ENCODE measurements around the gene UNC5C. TPM values are rescaled to one million over a fixed set of nuclear protein-coding genes. Genes with fewer than 3 reads are reported as not detected.
A peak's percentile ranks its signal among the peaks of the same experiment; 100 is the strongest.

UNC5C gene
- total RNA-seq, 1 experiment from 2014 or later = 0.50 TPM

- no peak for DNase-seq (ENCODE audit: low read depth, low spot score)
- in situ Hi-C loops (cut with HindIII; ENCODE audit: low pct_unique_long_range_greater_than_20kb, low sequenced_read_pairs) = no loop called here
These were observed 193.8 kb downstream of the UNC5C start for GRCh38 chr4:95355021-95355420.

GRCh38 chr4:95348418-95348817, 200.4 kb downstream of the UNC5C start:
- DNase-seq (ENCODE audit: low read depth, low spot score) = no peak
- in situ Hi-C loops (cut with HindIII; ENCODE audit: low pct_unique_long_range_greater_than_20kb, low sequenced_read_pairs) = no loop called here

- in situ Hi-C loops (cut with HindIII; ENCODE audit: low pct_unique_long_range_greater_than_20kb, low sequenced_read_pairs) = no loop called here
- no peak for DNase-seq (ENCODE audit: low read depth, low spot score)
These were observed 205.5 kb downstream of the UNC5C start for GRCh38 chr4:95343235-95343634.

- no peak for DNase-seq (ENCODE audit: low read depth, low spot score)
- in situ Hi-C loops (cut with HindIII; ENCODE audit: low pct_unique_long_range_greater_than_20kb, low sequenced_read_pairs) = no loop called here
These were observed 208.6 kb downstream of the UNC5C start for GRCh38 chr4:95340191-95340590.

GRCh38 chr4:95325665-95326064, 223.1 kb downstream of the UNC5C start:
- in situ Hi-C loops (cut with HindIII; ENCODE audit: low pct_unique_long_range_greater_than_20kb, low sequenced_read_pairs) = no loop called here
- no peak for DNase-seq (ENCODE audit: low read depth, low spot score)

- in situ Hi-C loops (cut with HindIII; ENCODE audit: low pct_unique_long_range_greater_than_20kb, low sequenced_read_pairs) = no loop called here
- DNase-seq (ENCODE audit: low read depth, low spot score) = no peak
These were observed 229.6 kb downstream of the UNC5C start for GRCh38 chr4:95319169-95319568.

- DNase-seq (ENCODE audit: low read depth, low spot score) = peak; percentile 68
- in situ Hi-C loops (cut with HindIII; ENCODE audit: low pct_unique_long_range_greater_than_20kb, low sequenced_read_pairs) = no loop called here
These were observed 230.3 kb downstream of the UNC5C start for GRCh38 chr4:95318483-95318882.

GRCh38 chr4:95318044-95318443, 230.7 kb downstream of the UNC5C start:
- no peak for DNase-seq (ENCODE audit: low read depth, low spot score)
- in situ Hi-C loops (cut with HindIII; ENCODE audit: low pct_unique_long_range_greater_than_20kb, low sequenced_read_pairs) = no loop called here

- DNase-seq (ENCODE audit: low read depth, low spot score) = no peak
- in situ Hi-C loops (cut with HindIII; ENCODE audit: low pct_unique_long_range_greater_than_20kb, low sequenced_read_pairs) = no loop called here
These were observed 231.5 kb downstream of the UNC5C start for GRCh38 chr4:95317085-95317793.

- DNase-seq (ENCODE audit: low read depth, low spot score) = no peak
- in situ Hi-C loops (cut with HindIII; ENCODE audit: low pct_unique_long_range_greater_than_20kb, low sequenced_read_pairs) = no loop called here
These were observed 234.2 kb downstream of the UNC5C start for GRCh38 chr4:95314573-95314972.

GRCh38 chr4:95304898-95305297, 243.9 kb downstream of the UNC5C start:
- DNase-seq (ENCODE audit: low read depth, low spot score) = peak; percentile 99
- in situ Hi-C loops (cut with HindIII; ENCODE audit: low pct_unique_long_range_greater_than_20kb, low sequenced_read_pairs) = no loop called here

GRCh38 chr4:95300304-95300703, 248.5 kb downstream of the UNC5C start:
- DNase-seq (ENCODE audit: low read depth, low spot score) = no peak
- in situ Hi-C loops (cut with HindIII; ENCODE audit: low pct_unique_long_range_greater_than_20kb, low sequenced_read_pairs) = no loop called here

- no peak for DNase-seq (ENCODE audit: low read depth, low spot score)
- in situ Hi-C loops (cut with HindIII; ENCODE audit: low pct_unique_long_range_greater_than_20kb, low sequenced_read_pairs) = no loop called here
These were observed 252.7 kb downstream of the UNC5C start for GRCh38 chr4:95296052-95296451.

GRCh38 chr4:95295157-95295556, 253.6 kb downstream of the UNC5C start:
- in situ Hi-C loops (cut with HindIII; ENCODE audit: low pct_unique_long_range_greater_than_20kb, low sequenced_read_pairs) = no loop called here
- DNase-seq (ENCODE audit: low read depth, low spot score) = no peak

GRCh38 chr4:95294321-95294720, 254.5 kb downstream of the UNC5C start:
- in situ Hi-C loops (cut with HindIII; ENCODE audit: low pct_unique_long_range_greater_than_20kb, low sequenced_read_pairs) = no loop called here
- DNase-seq (ENCODE audit: low read depth, low spot score) = no peak

GRCh38 chr4:95293014-95293413, 255.8 kb downstream of the UNC5C start:
- peak; percentile 20 for DNase-seq (ENCODE audit: low read depth, low spot score)

GRCh38 chr4:95290702-95291101, 258.1 kb downstream of the UNC5C start:
- DNase-seq (ENCODE audit: low read depth, low spot score) = peak; percentile 91

More at GRCh38 chr4:95293014-95293413, 255.8 kb downstream of the UNC5C start:
- in situ Hi-C loops (cut with HindIII; ENCODE audit: low pct_unique_long_range_greater_than_20kb, low sequenced_read_pairs) = no loop called here

GRCh38 chr4:95289028-95289634, 259.6 kb downstream of the UNC5C start:
- in situ Hi-C loops (cut with HindIII; ENCODE audit: low pct_unique_long_range_greater_than_20kb, low sequenced_read_pairs) = no loop called here
- no peak for DNase-seq (ENCODE audit: low read depth, low spot score)

More at GRCh38 chr4:95290702-95291101, 258.1 kb downstream of the UNC5C start:
- in situ Hi-C loops (cut with HindIII; ENCODE audit: low pct_unique_long_range_greater_than_20kb, low sequenced_read_pairs) = no loop called here

- in situ Hi-C loops (cut with HindIII; ENCODE audit: low pct_unique_long_range_greater_than_20kb, low sequenced_read_pairs) = no loop called here
- no peak for DNase-seq (ENCODE audit: low read depth, low spot score)
These were observed 260.2 kb downstream of the UNC5C start for GRCh38 chr4:95288552-95288951.

All from SK-MEL-5 (cell line).